ENCODE data around the gene FAM47A. TPM values are rescaled to one million over a fixed set of nuclear protein-coding genes. Genes with fewer than 3 reads are reported as not detected.

Gene FAM47A
- not detected for polyA plus RNA-seq (ENCODE audit: insufficient read length in 4 of 4)

DNA sequence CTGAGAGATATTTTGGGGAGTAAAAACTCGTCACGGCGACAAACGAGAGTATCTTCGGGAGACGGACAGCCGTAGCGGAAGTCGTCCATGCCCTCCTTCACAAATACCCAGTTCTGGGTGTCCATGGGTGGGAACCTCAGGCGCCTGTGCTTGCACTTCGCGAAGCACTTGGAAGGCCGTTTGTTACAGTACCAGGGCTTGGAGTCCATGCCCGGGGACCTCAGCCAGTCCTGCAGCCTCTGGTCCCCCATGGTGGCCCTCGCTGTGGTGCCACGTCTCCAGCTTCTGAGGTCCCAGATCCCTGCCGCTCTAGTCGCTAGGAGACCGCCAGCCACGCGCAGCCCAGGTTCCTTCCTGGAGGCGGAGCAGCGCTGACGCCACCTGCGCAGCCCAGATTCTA is at the start of gene FAM47A:
Gene FAM47A, minus strand, starts transcription at position 287 of the 400 bp plus-strand sequence. Its CDS starts 36 bp downstream, at position 251.
- DNase-seq (ENCODE audit: low read depth in 4 of 4, low spot score in 2 of 4), result no peak

DNA sequence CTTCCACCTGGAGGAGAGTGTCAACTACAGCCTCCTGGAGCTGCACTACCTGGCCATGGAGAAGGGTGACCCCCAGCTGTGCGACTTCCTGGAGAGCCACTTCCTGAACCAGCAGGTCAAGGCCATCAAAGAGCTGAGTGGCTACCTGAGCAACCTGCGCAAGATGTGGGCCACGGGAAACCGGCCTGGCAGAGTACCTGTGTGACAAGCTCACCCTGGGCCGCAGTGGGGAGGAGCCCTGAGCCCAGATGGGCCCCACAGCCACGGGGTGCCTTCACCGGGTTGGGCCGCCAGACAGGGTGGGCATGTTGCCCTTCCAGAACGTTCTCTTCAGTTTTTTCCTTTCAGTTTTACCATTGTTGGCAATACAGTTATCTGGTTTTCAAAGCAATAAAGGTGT is 15.2 kb upstream of the FAM47A start:
- DNase-seq (ENCODE audit: low read depth in 4 of 4, low spot score in 2 of 4), result no peak

DNA sequence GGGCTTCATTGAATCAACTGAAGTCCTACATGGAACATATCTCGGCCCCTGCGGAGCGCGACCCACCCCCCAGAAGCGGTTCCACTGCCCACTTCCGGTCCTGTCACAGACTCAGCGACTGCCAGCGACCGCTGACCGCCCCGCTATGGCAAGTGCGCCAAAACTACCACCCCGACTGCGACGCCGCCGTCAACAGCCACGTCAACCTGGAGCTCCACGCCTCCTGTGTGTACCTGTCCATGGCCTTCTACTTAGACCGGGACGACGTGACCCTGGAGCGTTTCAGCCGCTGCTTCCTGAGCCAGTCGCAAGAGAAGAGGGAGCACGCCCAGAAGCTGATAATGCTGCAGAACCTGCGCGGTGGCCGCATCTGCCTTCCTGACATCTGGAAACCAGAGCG is 14.8 kb upstream of the FAM47A start:
- DNase-seq (ENCODE audit: low read depth in 4 of 4, low spot score in 2 of 4), result no peak

DNA sequence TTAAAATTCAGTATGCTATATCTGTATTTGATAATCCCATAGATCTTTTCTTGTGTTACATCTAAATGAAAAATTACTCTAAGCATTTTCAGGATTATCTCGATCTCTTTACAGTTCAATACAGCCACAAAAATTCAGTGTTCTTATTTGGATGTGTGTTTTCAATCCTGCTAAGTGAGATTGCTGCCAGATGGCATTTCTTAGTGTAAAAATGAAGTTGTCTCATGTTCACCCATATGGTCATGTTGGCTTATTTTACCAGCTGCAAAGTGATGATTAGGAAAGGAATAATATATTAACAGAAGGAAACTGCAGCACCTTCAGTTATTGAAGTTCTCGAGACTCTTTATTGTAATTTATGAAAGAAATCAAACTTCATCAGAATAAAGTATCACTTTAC is 12.1 kb upstream of the FAM47A start:
- no peak for DNase-seq (ENCODE audit: low read depth in 4 of 4, low spot score in 2 of 4)

DNA sequence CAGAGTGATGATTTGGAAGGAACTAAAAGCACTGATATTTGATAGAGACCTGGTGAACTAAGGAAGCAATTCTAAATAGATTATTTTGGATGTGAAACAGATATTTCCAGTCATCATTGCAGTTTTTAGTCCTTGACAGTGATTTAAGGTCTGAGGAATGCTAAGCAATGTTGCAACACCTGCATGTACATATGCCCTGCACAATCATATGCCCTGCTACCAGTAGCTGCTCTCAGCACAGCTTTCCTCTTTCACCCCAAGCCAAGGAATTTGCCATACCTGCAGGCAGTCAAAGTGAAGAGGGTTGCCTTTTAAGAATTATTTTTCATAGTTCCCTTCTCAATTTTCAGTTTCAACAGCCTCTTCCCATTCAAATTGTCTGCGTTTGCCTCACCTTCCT is 8.7 kb upstream of the FAM47A start:
- no peak for DNase-seq (ENCODE audit: low read depth in 4 of 4, low spot score in 2 of 4)

DNA sequence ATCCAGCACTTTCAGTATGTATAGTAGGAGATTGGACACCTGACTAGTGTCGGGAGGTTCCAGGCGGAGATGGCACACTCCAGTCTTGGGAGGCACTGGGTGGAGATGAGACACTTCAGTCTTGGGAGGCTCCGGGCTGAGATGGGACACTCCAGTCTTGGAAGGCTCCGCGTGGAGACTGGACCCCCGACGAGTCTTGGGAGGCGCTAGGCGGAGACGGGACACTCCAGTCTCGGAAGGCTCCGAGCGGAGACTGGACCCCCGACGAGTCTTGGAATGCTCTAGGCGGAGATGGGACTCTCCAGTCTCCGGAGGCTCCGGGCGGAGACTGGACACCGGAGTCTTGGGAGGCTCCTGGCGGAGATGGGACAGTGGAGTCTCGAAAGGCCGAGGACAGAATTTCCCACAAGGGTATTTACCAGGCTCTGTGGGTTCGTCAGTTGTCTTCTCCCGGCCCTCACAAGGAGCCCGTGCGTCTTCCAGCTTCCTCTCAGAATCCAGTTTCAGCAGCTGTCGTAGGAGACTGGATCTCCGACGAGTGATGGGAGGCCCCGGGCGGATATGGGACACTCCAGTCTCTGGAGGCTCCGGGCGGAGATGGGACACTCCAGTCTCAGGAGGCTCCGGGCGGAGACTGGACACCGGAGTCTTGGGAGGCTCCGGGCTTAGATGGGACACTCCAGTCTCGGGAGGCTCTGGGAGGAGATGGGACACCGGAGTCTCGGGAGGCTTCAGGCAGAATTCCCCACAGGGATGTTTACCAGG is 952 bp downstream of the FAM47A start:
- no peak for DNase-seq (ENCODE audit: low read depth in 4 of 4, low spot score in 2 of 4)

DNA sequence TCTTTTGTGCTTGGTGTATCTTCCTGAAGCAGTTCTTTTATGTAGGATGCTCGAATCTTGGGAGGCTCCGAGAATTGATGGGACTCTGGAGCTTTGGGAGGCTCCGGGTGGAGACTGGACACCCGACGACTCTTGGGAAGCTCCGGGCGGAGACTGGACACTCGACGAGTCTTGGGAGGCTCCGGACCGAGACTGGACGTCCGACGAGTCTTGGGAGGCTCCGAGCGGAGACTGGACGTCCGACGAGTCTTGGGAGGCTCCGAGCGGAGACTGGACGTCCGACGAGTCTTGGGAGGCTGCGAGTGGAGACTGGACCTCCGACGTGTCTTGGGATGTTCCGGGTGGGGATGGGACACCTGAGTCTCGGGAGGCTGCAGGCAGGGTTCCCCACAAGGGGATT is 1.6 kb downstream of the FAM47A start:
- DNase-seq (ENCODE audit: low read depth in 4 of 4, low spot score in 2 of 4), result no peak

DNA sequence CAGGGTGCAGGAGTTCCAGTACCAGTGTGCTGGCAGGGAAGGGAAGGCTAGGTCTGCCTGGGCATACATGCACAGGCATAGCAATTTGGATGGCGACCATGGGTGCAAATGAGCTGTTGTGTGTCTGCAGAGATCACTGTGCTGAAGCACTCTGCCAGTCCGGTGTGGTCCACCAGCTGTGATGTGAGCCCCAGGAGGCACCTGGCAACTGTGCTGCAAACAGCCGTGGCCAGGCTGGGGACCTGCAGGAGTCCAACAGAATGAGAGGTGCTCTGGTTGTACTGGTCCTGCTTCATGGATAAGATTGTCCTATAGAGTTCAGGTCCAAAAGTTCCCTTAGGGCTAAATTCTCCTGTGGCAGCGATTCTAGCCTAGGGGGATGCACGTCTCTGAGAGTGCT is 6.1 kb downstream of the FAM47A start:
- no peak for DNase-seq (ENCODE audit: low read depth in 4 of 4, low spot score in 2 of 4)

DNA sequence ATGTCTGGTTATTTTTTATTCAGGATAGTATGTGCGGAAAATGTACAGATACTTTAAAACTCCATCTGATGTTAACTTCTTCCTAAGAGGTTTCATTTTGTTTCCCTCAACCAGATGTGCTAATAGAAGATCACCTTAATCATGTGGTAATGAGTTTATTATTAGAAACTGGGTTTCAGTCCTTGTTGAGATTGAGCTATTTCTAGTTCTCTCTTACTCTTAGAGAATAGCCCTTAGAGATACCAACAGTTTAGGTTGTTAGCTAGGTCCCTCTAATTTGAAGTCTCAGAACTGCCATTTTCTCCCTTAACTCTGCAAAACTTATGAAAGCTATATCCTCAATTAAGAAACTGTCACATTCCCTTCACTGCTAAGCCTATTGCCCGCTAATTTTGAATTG is 13.0 kb downstream of the FAM47A start:
- DNase-seq (ENCODE audit: low read depth in 4 of 4, low spot score in 2 of 4), result no peak

DNA sequence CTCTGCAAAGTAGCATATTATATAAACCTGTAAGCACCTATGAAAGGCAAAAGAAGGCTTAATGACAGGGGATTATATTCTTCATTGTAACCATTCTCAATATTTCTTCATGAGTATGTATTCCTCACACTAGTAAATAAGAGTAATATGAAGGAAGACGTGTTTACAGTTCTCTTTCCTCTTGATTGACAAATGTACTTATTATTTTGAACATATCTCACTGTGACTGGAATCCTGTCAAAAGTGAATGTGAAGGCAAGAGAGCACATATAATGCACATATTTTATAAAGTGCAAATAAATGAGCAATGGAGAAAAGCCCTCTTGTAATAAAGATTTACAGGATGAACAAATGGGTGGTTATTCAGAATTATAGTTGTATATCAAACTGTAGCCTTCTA is 19.7 kb downstream of the FAM47A start:
- DNase-seq (ENCODE audit: low read depth in 4 of 4, low spot score in 2 of 4), result no peak
